K562 (cell line): ENCODE measurements around the gene HS2ST1. TPM values are rescaled to one million over a fixed set of nuclear protein-coding genes. Genes with fewer than 3 reads are reported as not detected.

Experiments
- ARID1B ChIP-seq: fragments of 450-650 bp; IDR thresholded peaks from 2 replicates; pipeline ENCODE4 v1.6.1; 2016; ENCODE audit warnings: antibody characterized with exemption, mild to moderate bottlenecking, inconsistent platforms
- ARNT ChIP-seq, 2 experiments: fragments of 450-650 bp; IDR thresholded peaks; 2 replicates each; pipeline ENCODE4 v1.6.1; 2016; ENCODE audit warnings: mild to moderate bottlenecking in 1 of 2
- CBX8 ChIP-seq: fragments of 200-600 bp; sonication (generic); IDR thresholded peaks from 2 replicates; pipeline ENCODE4 v1.6.1; 2012; ENCODE audit warnings: borderline replicate concordance, mixed run types, low read depth, mild to moderate bottlenecking, moderate library complexity, mixed read lengths, low read length, control low read depth, inconsistent platforms; ENCODE audit not compliant: poor library complexity, severe bottlenecking; ENCODE audit errors: extremely low read depth
- CSDE1 ChIP-seq, 2 experiments: fragments of 450-650 bp; IDR thresholded peaks; 2 replicates each; pipeline ENCODE4 v1.6.1; 2016; ENCODE audit warnings: mild to moderate bottlenecking in 1 of 2
- RERE ChIP-seq: sonication (generic); formaldehyde crosslinking; IDR thresholded peaks from 2 replicates; pipeline ENCODE4 v1.8.0; 2023; ENCODE audit warnings: missing genetic modification reagents, mild to moderate bottlenecking, borderline replicate concordance
- ZBTB40 ChIP-seq, 2 experiments: fragments of 450-650 bp in 1 of 2; sonication (generic) in 1 of 2; formaldehyde crosslinking in 1 of 2; IDR thresholded peaks; 2 replicates each; pipeline versions ENCODE4 v1.7.1 to v1.9.0; 2016 to 2022; ENCODE audit warnings: inconsistent platforms in 1 of 2, mild to moderate bottlenecking in 1 of 2, missing genetic modification reagents in 1 of 2
- ZNF696 ChIP-seq: fragments of 250-450 bp; sonication (Bioruptor Pico); conservative IDR thresholded peaks from 2 replicates; pipeline ENCODE4 v1.4.0; 2020; ENCODE audit warnings: mild to moderate bottlenecking, moderate library complexity
- polyA plus RNA-seq, 8 experiments: library from polyadenylated mRNA; depleted of rRNA in 4 of 8; stranded (reverse) in 5 of 8; unstranded in 3 of 8; fragments of >200 nt; fragmentation: Nextera tagmentation in 2 of 8; fragmentation: Illumina TruSeq in 1 of 8; extraction: Ambion mirVana in 2 of 8; extraction: Trizol in 1 of 8; gene quantifications; 2 replicates each; pipeline versions ENCODE4 v1.2.1 to v1.2.3, GENCODE V29; 2011 to 2014; ENCODE audit warnings: inconsistent platforms in 1 of 8, missing spikeins in 1 of 8
- total RNA-seq, 7 experiments: library from RNA; depleted of rRNA in 6 of 7; stranded (reverse); fragments of >200 nt in 6 of 7; fragmentation: Illumina TruSeq in 2 of 7; extraction: Trizol in 2 of 7; gene quantifications; 2 replicates each; pipeline versions ENCODE4 v1.2.1 to v1.2.3, GENCODE V29; 2011 to 2021; ENCODE audit warnings: low replicate concordance in 1 of 7

The HS2ST1 gene
- total and polyA plus RNA-seq, 9 of the 15 experiments (the other 6 are each of a cell fraction or from before 2014, with no cell fraction given) = 7.7 to 43.3 (median 25.8) TPM

GRCh38 chr1:86875722-86876121, 38.7 kb upstream of the HS2ST1 start (continued):
- TF ChIP-seq CBX8 (no peak), ARNT (IDR thresholded peaks at IDR 0.05) (no peak), CSDE1 (IDR thresholded peaks at IDR 0.05) (no peak), ZBTB40 (IDR thresholded peaks at IDR 0.05) (no peak), ZBTB40 (CRISPR knock-in tag; IDR thresholded peaks at IDR 0.05) (no peak), ARID1B (no peak), RERE (CRISPR knock-in tag) (no peak), ZNF696 (CRISPR knock-in tag) (no peak)
